K562 (cell line): ENCODE measurements around the gene MYH9. TPM values are rescaled to one million over a fixed set of nuclear protein-coding genes. Genes with fewer than 3 reads are reported as not detected.
A peak's percentile ranks its signal among the peaks of the same experiment; 100 is the strongest.

ENCODE experiments used
- ATAC-seq: fragments of 200-7000 bp; cut with Tn5 transposase; 3 replicates; pipeline ENCODE4 v1.9.1; 2020; ENCODE audit warnings: moderate library complexity
- BruUV-seq: library from RNA; stranded (reverse); fragments of 400-500 nt; replicated peaks from 2 replicates; lab custom pipeline; 2021; lab: Mats Ljungman, UMichigan
- CTCF ChIA-PET: fragments of 300-600 bp; formaldehyde crosslinking; extraction: SDS; loops from one replicate; lab custom pipeline; 2021; ENCODE audit warnings: low intra/inter-chr PET ratio; lab: Yijun Ruan, JAX
- POLR2A ChIA-PET: fragments of 300-600, 350-650 bp; sonication (Branson Sonifier 250); formaldehyde crosslinking; extraction: SDS; loops from one replicate; lab custom pipeline; 2021; ENCODE audit warnings: antibody characterized with exemption, inconsistent platforms; lab: Yijun Ruan, JAX
- DNase-seq, 4 experiments: peaks; one replicate each; pipeline versions ENCODE4 v3.0.0 to v3.0.0-alpha.2; 2011 to 2018; ENCODE audit warnings: low spot score in 3 of 4, mixed read lengths in 3 of 4; ENCODE audit errors: extremely low read depth in 1 of 4
- FAIRE-seq: peaks from 2 replicates; lab custom pipeline; 2011; peaks lifted over from hg19 to GRCh38; lab: Jason Lieb, UNC
- H2AFZ ChIP-seq: 2 replicates; pipeline ENCODE4 v1.6.0; 2011; ENCODE audit warnings: low read depth, low read length, control low read depth, inconsistent platforms
- H3K27ac ChIP-seq: fragments of 200-600 bp; 3 replicates; pipeline ENCODE4 v1.8.0; 2011; ENCODE audit warnings: low read depth, mild to moderate bottlenecking, control low read depth, inconsistent platforms, low read length, moderate library complexity, mixed read lengths; ENCODE audit errors: extremely low read depth
- H3K27me3 ChIP-seq, 2 experiments: fragments of 300-600 bp in 1 of 2; 2 replicates in 1 of 2; 3 replicates in 1 of 2; pipeline versions ENCODE4 v1.6.0 to v1.8.0; 2011; ENCODE audit warnings: inconsistent platforms in 2 of 2, low read length in 2 of 2, mild to moderate bottlenecking in 1 of 2, mixed read lengths in 1 of 2, moderate library complexity in 1 of 2; ENCODE audit not compliant: control insufficient read depth in 2 of 2, insufficient read depth in 2 of 2
- H3K36me3 ChIP-seq: fragments of 300-600 bp; 3 replicates; pipeline ENCODE4 v1.8.0; 2011; ENCODE audit warnings: mild to moderate bottlenecking, low read length, inconsistent platforms; ENCODE audit not compliant: control insufficient read depth, insufficient read depth
- H3K4me1 ChIP-seq, 2 experiments: fragments of 200-600 bp in 1 of 2; replicated peaks in 1 of 2; 2 replicates in 1 of 2; 3 replicates in 1 of 2; pipeline versions ENCODE4 v1.5.1 to v1.8.0; 2011; ENCODE audit warnings: inconsistent platforms in 2 of 2, low read length in 2 of 2, mild to moderate bottlenecking in 1 of 2, mixed read lengths in 1 of 2, moderate library complexity in 1 of 2; ENCODE audit not compliant: control insufficient read depth in 2 of 2, insufficient read depth in 2 of 2
- H3K4me2 ChIP-seq: 2 replicates; pipeline ENCODE4 v1.6.1; 2011; ENCODE audit warnings: low read length, control low read depth, inconsistent platforms, mixed read lengths; ENCODE audit not compliant: insufficient read depth
- H3K4me3 ChIP-seq: fragments of 200-600 bp; sonication (generic), shearing (Covaris generic); 2 replicates; pipeline ENCODE4 v1.5.1; 2016; ENCODE audit warnings: control low read depth, inconsistent platforms
- H3K79me2 ChIP-seq: fragments of 200-600 bp; 3 replicates; pipeline ENCODE4 v1.8.0; 2011; ENCODE audit warnings: low read length, inconsistent platforms; ENCODE audit not compliant: control insufficient read depth, insufficient read depth
- H3K9ac ChIP-seq, 2 experiments: 2 replicates each; pipeline versions ENCODE4 v1.6.0 to v1.6.1; 2011; ENCODE audit warnings: low read depth in 2 of 2, low read length in 2 of 2, control low read depth in 1 of 2, inconsistent platforms in 1 of 2, mild to moderate bottlenecking in 1 of 2, mixed read lengths in 1 of 2; ENCODE audit not compliant: insufficient read depth in 1 of 2
- H3K9me1 ChIP-seq: one replicate; pipeline ENCODE4 v1.6.0; 2011; ENCODE audit warnings: inconsistent platforms, mild to moderate bottlenecking, low read length, moderate library complexity; ENCODE audit not compliant: control insufficient read depth, insufficient read depth
- H3K9me3 ChIP-seq: replicated peaks from 2 replicates; pipeline ENCODE4 v1.5.1; 2011; ENCODE audit warnings: low read depth, low read length, inconsistent platforms; ENCODE audit not compliant: control insufficient read depth, insufficient read depth
- H4K20me1 ChIP-seq: replicated peaks from 2 replicates; pipeline ENCODE4 v1.6.1; 2011; ENCODE audit warnings: low read length, inconsistent platforms, mixed read lengths; ENCODE audit not compliant: control insufficient read depth, insufficient read depth
- CCAR2 ChIP-seq: fragments of 200-400 bp; formaldehyde crosslinking; IDR thresholded peaks from 2 replicates; pipeline ENCODE4 v1.6.1; 2017; ENCODE audit warnings: mild to moderate bottlenecking, low read depth, low read length
- CUX1 ChIP-seq: fragments of 200-800 bp; sonication (Bioruptor generic); IDR thresholded peaks from 2 replicates; pipeline ENCODE4 v1.6.1; 2016; ENCODE audit warnings: missing genetic modification characterization, missing compliant biosample characterization
- GMEB1 ChIP-seq: fragments of 250-450 bp; sonication (Bioruptor Pico); IDR thresholded peaks from 2 replicates; pipeline ENCODE4 v1.4.0; 2020; ENCODE audit warnings: mild to moderate bottlenecking
- ILF3 ChIP-seq: fragments of 450-650 bp; IDR thresholded peaks from 2 replicates; pipeline ENCODE4 v1.6.1; 2018; ENCODE audit warnings: antibody characterized with exemption, mild to moderate bottlenecking, moderate library complexity, borderline replicate concordance
- MAFG ChIP-seq: fragments of 450-650 bp; conservative IDR thresholded peaks from 2 replicates; pipeline ENCODE4 v1.6.1; 2016; ENCODE audit warnings: missing genetic modification characterization, missing compliant biosample characterization
- MYC ChIP-seq, 2 experiments: fragments of 250-450 bp in 1 of 2; sonication (Bioruptor Pico) in 1 of 2; IDR thresholded peaks; 2 replicates each; pipeline versions ENCODE4 v1.5.1 to v1.6.1; 2012 to 2021; ENCODE audit warnings: low read depth in 2 of 2, borderline replicate concordance in 1 of 2, improper control_type of control experiment in 1 of 2, low read length in 1 of 2, mild to moderate bottlenecking in 1 of 2, moderate library complexity in 1 of 2
- ZSCAN29 ChIP-seq: fragments of 450-650 bp; IDR thresholded peaks from 2 replicates; pipeline ENCODE4 v1.6.1; 2017
- WGBS: fragments of 100-300 bp; shearing (Covaris generic); methylation state at CpG from one replicate; pipeline ENCODE4 v1.1.6; 2016; ENCODE audit warnings: low coverage, mixed read lengths; ENCODE audit not compliant: insufficient coverage; ENCODE audit errors: missing lambda C conversion rate; 5-methylcytosine and 5-hydroxymethylcytosine counted together
- in situ Hi-C: fragments of 300-500 bp; cut with MboI; formaldehyde crosslinking; loops from 4 replicates; pipeline ENCODE4 v1.15.0; 2018; ENCODE audit warnings: inconsistent platforms, mixed read lengths
- intact Hi-C: fragments of 100-400 bp; cut with micrococcal nuclease; formaldehyde crosslinking; loops from 2 replicates; pipeline ENCODE4 v1.14.2; 2022
- polyA plus RNA-seq, 8 experiments: library from polyadenylated mRNA; depleted of rRNA in 4 of 8; stranded (reverse) in 5 of 8; unstranded in 3 of 8; fragments of >200 nt; fragmentation: Nextera tagmentation in 2 of 8; fragmentation: Illumina TruSeq in 1 of 8; extraction: Ambion mirVana in 2 of 8; extraction: Trizol in 1 of 8; gene quantifications; 2 replicates each; pipeline versions ENCODE4 v1.2.1 to v1.2.3, GENCODE V29; 2011 to 2014; ENCODE audit warnings: inconsistent platforms in 1 of 8, missing spikeins in 1 of 8
- total RNA-seq, 7 experiments: library from RNA; depleted of rRNA in 6 of 7; stranded (reverse); fragments of >200 nt in 6 of 7; fragmentation: Illumina TruSeq in 2 of 7; extraction: Trizol in 2 of 7; gene quantifications; 2 replicates each; pipeline versions ENCODE4 v1.2.1 to v1.2.3, GENCODE V29; 2011 to 2021; ENCODE audit warnings: low replicate concordance in 1 of 7
- TF ChIP-seq, protein P1 (sequence below), 2 experiments: fragments of 450-650 bp; conservative IDR thresholded peaks; 2 replicates each; pipeline ENCODE4 v1.6.1; 2017; ENCODE audit warnings: mild to moderate bottlenecking in 2 of 2, moderate library complexity in 2 of 2
- TF ChIP-seq, protein P2 (sequence below): sonication (generic); formaldehyde crosslinking; IDR thresholded peaks from 2 replicates; pipeline ENCODE4 v1.9.0; 2022; ENCODE audit warnings: mild to moderate bottlenecking, missing genetic modification reagents
- TF ChIP-seq, protein P3 (sequence below): fragments of 450-650 bp; IDR thresholded peaks from 2 replicates; pipeline ENCODE4 v1.6.1; 2016; ENCODE audit warnings: missing biosample characterization, missing genetic modification characterization

The MYH9 gene
- total and polyA plus RNA-seq, 9 of the 15 experiments (the other 6 are each of a cell fraction or from before 2014, with no cell fraction given) = 0.71 to 111 (median 24.6) TPM

DNA sequence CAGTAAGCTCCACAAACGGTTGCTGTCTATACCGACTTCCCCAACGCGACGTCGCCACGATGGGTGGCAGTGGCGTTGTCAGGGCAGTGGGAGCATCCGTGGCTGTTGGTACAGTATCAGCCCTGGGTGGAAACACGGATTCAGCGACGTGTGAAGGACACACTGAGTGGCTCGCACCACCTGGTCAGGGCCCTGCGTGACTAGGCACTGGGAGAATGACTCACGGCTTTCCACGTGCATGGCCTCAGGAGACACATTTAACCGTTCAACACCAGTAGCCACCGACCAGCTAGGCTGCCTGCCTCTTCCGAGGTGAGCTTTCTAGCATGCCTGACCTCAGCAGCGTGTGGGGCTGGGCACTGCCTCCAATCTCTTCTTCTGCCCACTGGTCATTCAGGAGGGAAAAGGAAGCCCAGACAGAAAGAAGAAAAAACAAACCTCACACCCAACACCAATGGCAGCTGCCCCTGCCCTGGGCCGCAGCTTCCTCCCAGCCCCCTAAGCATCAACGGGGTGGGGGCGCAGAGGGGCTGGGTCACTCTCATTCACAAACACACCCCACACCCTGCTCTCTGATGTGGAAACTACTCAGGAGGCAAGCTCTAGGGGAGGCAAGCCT is 59.0 kb downstream of the MYH9 start:
- peak; percentile 27 to 60 (median 33) for DNase-seq
- Histone ChIP-seq H3K4me1 (peaks cover 58% of the 10 kb centered on the region in 2 experiments), H3K4me2 (peak overlapping the region; percentile 40), H3K9me1 (peaks cover 5% of the 10 kb centered on the region), H3K27me3 (no peaks in the 10 kb centered on the region), H2AFZ (no peak overlapping the region), H3K79me2 (peaks cover 54% of the 10 kb centered on the region), H3K9me3 (no peaks in the 10 kb centered on the region), H3K27ac (peak overlapping the region; percentile 91; the same call in 2 of the 3 replicates), H3K9ac (peak overlapping the region; percentile 50 to 84; a peak in 3 of 4 replicates), H3K36me3 (peaks cover 83% of the 10 kb centered on the region), H4K20me1 (no peaks in the 10 kb centered on the region), H3K4me3 (no peak overlapping the region)
- BruUV-seq = no TSS peak
- 23% methylated on average over 10 of the region's 23 CpGs for WGBS
- ChIA-PET CTCF (no interaction called here), POLR2A (interaction anchor here (0.7 to 1.7 kb wide), 8 partner anchors 11 to 153 kb away, joined by 3 to 8 read pairs (median 3); partner anchors contain the start of gene TXN2)
- in situ Hi-C loops = no loop called here
- peak; percentile 33 for ATAC-seq
- peak; percentile 65 for FAIRE-seq
- intact Hi-C loops = no loop called here
- peak; percentile 72 for TF ChIP-seq MAFG
- no peak for TF ChIP-seq CCAR2
- TF ChIP-seq ZSCAN29 = no peak
- TF ChIP-seq, protein P1, sequence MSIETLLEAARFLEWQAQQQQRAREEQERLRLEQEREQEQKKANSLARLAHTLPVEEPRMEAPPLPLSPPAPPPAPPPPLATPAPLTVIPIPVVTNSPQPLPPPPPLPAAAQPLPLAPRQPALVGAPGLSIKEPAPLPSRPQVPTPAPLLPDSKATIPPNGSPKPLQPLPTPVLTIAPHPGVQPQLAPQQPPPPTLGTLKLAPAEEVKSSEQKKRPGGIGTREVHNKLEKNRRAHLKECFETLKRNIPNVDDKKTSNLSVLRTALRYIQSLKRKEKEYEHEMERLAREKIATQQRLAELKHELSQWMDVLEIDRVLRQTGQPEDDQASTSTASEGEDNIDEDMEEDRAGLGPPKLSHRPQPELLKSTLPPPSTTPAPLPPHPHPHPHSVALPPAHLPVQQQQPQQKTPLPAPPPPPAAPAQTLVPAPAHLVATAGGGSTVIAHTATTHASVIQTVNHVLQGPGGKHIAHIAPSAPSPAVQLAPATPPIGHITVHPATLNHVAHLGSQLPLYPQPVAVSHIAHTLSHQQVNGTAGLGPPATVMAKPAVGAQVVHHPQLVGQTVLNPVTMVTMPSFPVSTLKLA (conservative IDR thresholded peaks at IDR 0.05) = peak; percentile 60 to 71; a peak in 3 of 4 replicates
- 0 out of 2 replicates have a peak, but pooled peaks have one; percentile 71 for TF ChIP-seq CUX1 (CRISPR knock-in tag)
- TF ChIP-seq MYC (IDR thresholded peaks at IDR 0.05; ENCODE audit: low read depth, low read length) = 0 out of 2 replicates have a peak, but pooled peaks have one; percentile 40
- no peak for TF ChIP-seq MYC (CRISPR knock-in tag; IDR thresholded peaks at IDR 0.05; ENCODE audit: borderline replicate concordance, low read depth)
- TF ChIP-seq, protein P2, sequence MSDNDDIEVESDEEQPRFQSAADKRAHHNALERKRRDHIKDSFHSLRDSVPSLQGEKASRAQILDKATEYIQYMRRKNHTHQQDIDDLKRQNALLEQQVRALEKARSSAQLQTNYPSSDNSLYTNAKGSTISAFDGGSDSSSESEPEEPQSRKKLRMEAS (CRISPR knock-in tag) = peak; percentile 88
- TF ChIP-seq GMEB1 (CRISPR knock-in tag) = no peak
- no peak for TF ChIP-seq ILF3
- TF ChIP-seq, protein P3, sequence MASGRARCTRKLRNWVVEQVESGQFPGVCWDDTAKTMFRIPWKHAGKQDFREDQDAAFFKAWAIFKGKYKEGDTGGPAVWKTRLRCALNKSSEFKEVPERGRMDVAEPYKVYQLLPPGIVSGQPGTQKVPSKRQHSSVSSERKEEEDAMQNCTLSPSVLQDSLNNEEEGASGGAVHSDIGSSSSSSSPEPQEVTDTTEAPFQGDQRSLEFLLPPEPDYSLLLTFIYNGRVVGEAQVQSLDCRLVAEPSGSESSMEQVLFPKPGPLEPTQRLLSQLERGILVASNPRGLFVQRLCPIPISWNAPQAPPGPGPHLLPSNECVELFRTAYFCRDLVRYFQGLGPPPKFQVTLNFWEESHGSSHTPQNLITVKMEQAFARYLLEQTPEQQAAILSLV = no peak
